GM12878 (cell line): ENCODE data around the gene NDST4. TPM values are rescaled to one million over a fixed set of nuclear protein-coding genes. Genes with fewer than 3 reads are reported as not detected.

Source experiments
- polyA plus RNA-seq, 11 experiments: library from polyadenylated mRNA; depleted of rRNA in 4 of 11; unstranded in 6 of 11; stranded (reverse) in 5 of 11; fragments of >200 nt; fragmentation: Nextera tagmentation in 4 of 11; fragmentation: Illumina TruSeq in 1 of 11; extraction: Ambion mirVana in 4 of 11; extraction: Trizol in 1 of 11; gene quantifications; 1 replicate in 1 of 11; 2 replicates in 10 of 11; pipeline versions ENCODE4 v1.2.1 to v1.2.3, GENCODE V29; 2011 to 2016; ENCODE audit warnings: inconsistent platforms in 2 of 11, missing spikeins in 2 of 11, low read depth in 1 of 11
- small RNA-seq: library from RNA; depleted of rRNA; stranded (forward); fragments of <200 nt; gene quantifications from one replicate; pipeline ENCODE3, GENCODE V24; 2014
- total RNA-seq, 4 experiments: library from RNA; depleted of rRNA in 3 of 4; stranded (reverse); fragments of >200 nt in 3 of 4; fragmentation: Illumina TruSeq in 1 of 4; extraction: Trizol in 1 of 4; gene quantifications; 2 replicates each; pipeline versions ENCODE4 v1.2.1 to v1.2.3, GENCODE V29; 2013 to 2021

The NDST4 gene
- total and polyA plus RNA-seq, 10 of the 15 experiments (the other 5 are each of a cell fraction or from before 2014, with no cell fraction given), result 0.04 to 0.11 (median 0.07) TPM; not detected in 6

Small RNA genes lying within 50 kb of the gene (small RNA-seq; reads per million reads assigned to genes)
- not detected for gene RN7SL808P
